ENCODE measurements around the gene POU6F1. TPM values are rescaled to one million over a fixed set of nuclear protein-coding genes. Genes with fewer than 3 reads are reported as not detected.

Gene POU6F1
- total and polyA plus RNA-seq, 2 donors from 2014 or later: 5.2 to 20.0 TPM

DNA sequence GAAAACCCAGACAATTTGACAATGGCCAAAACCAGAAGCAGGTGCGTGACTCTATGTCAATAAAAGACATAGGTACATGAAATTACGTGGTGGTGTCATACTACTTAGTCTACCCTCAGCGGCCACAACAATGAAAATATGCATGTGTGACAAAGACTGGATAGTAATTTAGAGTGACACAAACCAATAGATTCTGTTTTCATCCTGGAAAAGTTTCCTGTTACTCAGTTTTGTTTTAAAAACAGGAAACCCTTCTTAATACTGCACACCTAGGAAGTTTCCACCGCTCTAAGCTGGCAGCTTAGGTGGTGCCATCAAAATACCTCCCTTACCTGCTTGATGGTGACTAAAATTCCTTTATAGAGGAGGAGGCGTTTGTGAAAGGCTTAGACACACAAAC lies 15.1 kb downstream of the POU6F1 start:
- no peaks in the 10 kb centered on the region for H3K9me3 ChIP-seq (ENCODE audit: control insufficient read depth in 2 of 3, insufficient read depth in 1 of 3, low read length in 3 of 3)
- no peaks in the 10 kb centered on the region for H3K27me3 ChIP-seq (ENCODE audit: control insufficient read depth, insufficient read depth, low read length)
- peaks cover 0 to 2% (median 0%) of the 10 kb centered on the region in 3 donors for H3K4me1 ChIP-seq (ENCODE audit: control insufficient read depth in 2 of 3, insufficient read depth in 2 of 3, low read depth in 1 of 3, low read length in 3 of 3)
- no peak overlapping the region for H3K4me3 ChIP-seq (ENCODE audit: low read length in 3 of 3)
- no peak overlapping the region for H3K27ac ChIP-seq (ENCODE audit: low read depth in 2 of 2, low read length in 2 of 2)
- no peak overlapping the region for H3K9ac ChIP-seq (ENCODE audit: low read length in 3 of 3)
- no peak for FAIRE-seq
- peaks cover 0 to 5% (median 0%) of the 10 kb centered on the region in 3 donors for H3K36me3 ChIP-seq (ENCODE audit: control insufficient read depth in 2 of 3, insufficient read depth in 3 of 3, low read length in 3 of 3)
- no peak for TF ChIP-seq CTCF (IDR thresholded peaks at IDR 0.05; ENCODE audit: borderline replicate concordance, extremely low read depth, insufficient read depth)
- DNase-seq: no peak
- intact Hi-C loops (cut with DNase I): no loop called here

GRCh38 chr12:51200806-51201205 lies 17.1 kb downstream of the POU6F1 start:
- H3K36me3 ChIP-seq (ENCODE audit: control insufficient read depth in 2 of 3, insufficient read depth in 3 of 3, low read length in 3 of 3): peaks cover 0 to 5% (median 0%) of the 10 kb centered on the region in 3 donors
- H3K4me3 ChIP-seq (ENCODE audit: low read length in 3 of 3): no peak overlapping the region
- no peaks in the 10 kb centered on the region for H3K27me3 ChIP-seq (ENCODE audit: control insufficient read depth, insufficient read depth, low read length)
- H3K9ac ChIP-seq (ENCODE audit: low read length in 3 of 3): no peak overlapping the region
- peak in 1 of 5 donors; percentile 3 for DNase-seq
- peaks cover 0 to 2% (median 0%) of the 10 kb centered on the region in 3 donors for H3K4me1 ChIP-seq (ENCODE audit: control insufficient read depth in 2 of 3, insufficient read depth in 2 of 3, low read depth in 1 of 3, low read length in 3 of 3)
- no peak overlapping the region for H3K27ac ChIP-seq (ENCODE audit: low read depth in 2 of 2, low read length in 2 of 2)
- H3K9me3 ChIP-seq (ENCODE audit: control insufficient read depth in 2 of 3, insufficient read depth in 1 of 3, low read length in 3 of 3): no peaks in the 10 kb centered on the region
- TF ChIP-seq CTCF (IDR thresholded peaks at IDR 0.05; ENCODE audit: borderline replicate concordance, extremely low read depth, insufficient read depth): no peak
- no peak for FAIRE-seq
- intact Hi-C loops (cut with DNase I): no loop called here

DNA sequence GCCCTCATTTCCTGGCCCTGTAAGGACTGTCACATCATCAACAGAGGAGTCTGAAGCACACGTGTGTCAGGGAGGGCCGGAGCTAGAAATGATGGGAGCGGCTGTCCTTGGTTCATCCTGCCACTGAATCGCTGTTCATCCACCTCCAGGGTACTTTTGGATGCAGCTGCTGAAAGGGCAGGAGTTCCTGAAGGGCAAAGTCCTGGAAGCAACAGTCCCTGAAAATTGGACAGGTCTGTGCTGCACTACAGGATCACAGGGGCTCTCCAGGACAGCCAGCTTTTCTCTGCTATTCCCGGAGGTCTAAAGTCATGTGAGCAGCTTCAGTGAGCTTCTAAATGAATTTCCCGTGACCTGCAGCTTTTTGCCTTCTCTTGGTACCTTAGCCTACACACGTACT lies 17.7 kb downstream of the POU6F1 start:
- intact Hi-C loops (cut with DNase I): no loop called here

More for the DNA sequence above, 17.7 kb downstream of the POU6F1 start:
- Histone ChIP-seq H3K4me3 (ENCODE audit: low read length in 3 of 3) (no peak overlapping the region), H3K9ac (ENCODE audit: low read length in 3 of 3) (no peak overlapping the region), H3K9me3 (ENCODE audit: control insufficient read depth in 2 of 3, insufficient read depth in 1 of 3, low read length in 3 of 3) (no peaks in the 10 kb centered on the region), H3K36me3 (ENCODE audit: control insufficient read depth in 2 of 3, insufficient read depth in 3 of 3, low read length in 3 of 3) (peaks cover 0 to 5% (median 0%) of the 10 kb centered on the region in 3 donors), H3K27ac (ENCODE audit: low read depth in 2 of 2, low read length in 2 of 2) (no peak overlapping the region), H3K27me3 (ENCODE audit: control insufficient read depth, insufficient read depth, low read length) (no peaks in the 10 kb centered on the region), H3K4me1 (ENCODE audit: control insufficient read depth in 2 of 3, insufficient read depth in 2 of 3, low read depth in 1 of 3, low read length in 3 of 3) (peaks cover 0 to 2% (median 0%) of the 10 kb centered on the region in 3 donors)
- no peak for TF ChIP-seq CTCF (IDR thresholded peaks at IDR 0.05; ENCODE audit: borderline replicate concordance, extremely low read depth, insufficient read depth)
- no peak for DNase-seq
- FAIRE-seq: no peak
